Stomach (tissue), 9 donors: ENCODE measurements around the gene TLK1. TPM values are rescaled to one million over a fixed set of nuclear protein-coding genes. Genes with fewer than 3 reads are reported as not detected.

Experiments
- DNase-seq, 2 donors: peaks; one replicate each; pipeline versions ENCODE4 v3.0.0 to v3.0.0-alpha.2; 2013 to 2019
- H3K27ac ChIP-seq, 5 donors: fragments of 200-600 bp in 4 of 5; sonication (generic) in 4 of 5; one replicate each; pipeline ENCODE4 v1.5.1; 2013 to 2019; ENCODE audit warnings: mild to moderate bottlenecking in 1 of 5, moderate library complexity in 1 of 5
- H3K27me3 ChIP-seq, 3 donors: fragments of 200-600 bp; sonication (generic); one replicate each; pipeline ENCODE4 v1.5.1; 2017 to 2019; ENCODE audit warnings: mixed run types in 1 of 3
- H3K36me3 ChIP-seq, 4 donors: fragments of 200-600 bp; sonication (generic); 1 replicate in 3 of 4; 2 replicates in 1 of 4; pipeline ENCODE4 v1.5.1; 2016 to 2019
- H3K4me1 ChIP-seq, 4 donors: fragments of 200-600 bp; sonication (generic); one replicate each; pipeline ENCODE4 v1.5.1; 2016 to 2019
- H3K4me3 ChIP-seq, 4 donors: fragments of 200-600 bp; sonication (generic) in 3 of 4; one replicate each; pipeline ENCODE4 v1.5.1; 2016 to 2019; ENCODE audit warnings: mild to moderate bottlenecking in 1 of 4
- H3K9me3 ChIP-seq, 4 donors: fragments of 200-600 bp; sonication (generic); one replicate each; pipeline ENCODE4 v1.5.1; 2016 to 2019
- CTCF ChIP-seq, 7 experiments: fragments of 450-650 bp in 4 of 7; fragments of 200-600 bp in 3 of 7; sonication (generic) in 3 of 7; IDR thresholded peaks; one replicate each; pipeline ENCODE4 v1.5.1; 2016 to 2019; ENCODE audit warnings: antibody characterized with exemption in 7 of 7, control low read depth in 2 of 7, mild to moderate bottlenecking in 1 of 7
- EP300 ChIP-seq: sonication (generic); formaldehyde crosslinking; IDR thresholded peaks from one replicate; pipeline ENCODE4 v1.6.1; 2017; ENCODE audit warnings: antibody characterized with exemption
- POLR2A ChIP-seq, 4 donors: fragments of 450-650 bp; IDR thresholded peaks; one replicate each; pipeline ENCODE4 v1.6.1; 2016; ENCODE audit warnings: antibody characterized with exemption in 4 of 4, control low read depth in 2 of 4, mild to moderate bottlenecking in 1 of 4, moderate library complexity in 1 of 4
- POLR2AphosphoS5 ChIP-seq, 3 donors: sonication (generic); formaldehyde crosslinking; IDR thresholded peaks; one replicate each; pipeline ENCODE4 v1.6.1; 2016; ENCODE audit warnings: antibody characterized with exemption in 3 of 3
- WGBS, 5 donors: extraction: QIAGEN DNeasy Blood & Tissue Kit in 3 of 5; methylation state at CpG; one replicate each; pipeline versions ENCODE4 v1.1.5 to v1.1.7; 2013 to 2018; 5-methylcytosine and 5-hydroxymethylcytosine counted together
- intact Hi-C: fragments of 100-400 bp; cut with DNase I; formaldehyde crosslinking; loops from one replicate; pipeline ENCODE4 v1.15.1; 2023; ENCODE audit warnings: low total_unique reads
- polyA plus RNA-seq, 3 donors: library from polyadenylated mRNA; stranded (reverse); fragments of 200-250 nt; gene quantifications; one replicate each; pipeline ENCODE4 v1.2.3, GENCODE V29; 2013
- total RNA-seq, 5 donors: library from RNA; depleted of rRNA; stranded (reverse); fragments of >200 nt; gene quantifications; one replicate each; pipeline versions ENCODE4 v1.1.0 to v1.2.3, GENCODE V29; 2014 to 2016
- donor health status: healthy with polysubstance abuse.
- donor health status: Bipolar disorder and iron deficiency.
- donor health status: healthy.

Gene TLK1
- total and polyA plus RNA-seq, 8 donors: 10.1 to 135 (median 14.4) TPM

GRCh38 chr2:170985407-170985806, 175.3 kb downstream of the TLK1 start:
- TF ChIP-seq POLR2A (IDR thresholded peaks at IDR 0.05): no peak
- TF ChIP-seq POLR2AphosphoS5 (IDR thresholded peaks at IDR 0.05): no peak
- no peak for TF ChIP-seq EP300
- peaks cover 0 to 4% (median 0%) of the 10 kb centered on the region in 4 donors for H3K4me1 ChIP-seq
- no peak for DNase-seq
- H3K4me3 ChIP-seq: no peak overlapping the region
- intact Hi-C loops: no loop called here
- 87 to 94% (median 92%) methylated on average over 5 of the region's 5 CpGs for WGBS, 5 donors
- H3K27ac ChIP-seq: no peak overlapping the region
- H3K9me3 ChIP-seq: no peaks in the 10 kb centered on the region
- no peaks in the 10 kb centered on the region for H3K27me3 ChIP-seq
- H3K36me3 ChIP-seq: peaks cover 0 to 20% (median 16%) of the 10 kb centered on the region in 4 donors

DNA sequence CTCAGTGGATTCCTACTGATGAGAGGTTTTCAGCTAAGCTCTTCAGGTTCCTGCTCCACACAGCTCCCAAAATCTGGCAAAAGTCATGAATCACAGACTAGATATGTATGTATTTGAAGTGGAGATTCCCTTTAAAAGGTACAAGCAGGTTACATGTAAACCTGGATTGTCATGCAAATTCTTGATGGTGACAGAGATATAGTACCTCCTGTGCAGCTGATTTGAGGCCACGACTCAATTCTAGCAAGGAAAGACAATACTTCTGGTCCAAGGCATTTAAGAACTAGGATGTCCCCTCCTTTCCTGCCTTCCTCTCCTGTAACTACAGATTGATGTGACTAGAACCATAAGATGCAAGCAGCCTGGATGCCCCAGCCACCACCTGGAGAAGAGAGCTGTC, 176.6 kb downstream of the TLK1 start:
- 35 to 60% (median 40%) methylated on average over 1 of the region's 1 CpG for WGBS, 5 donors
- intact Hi-C loops: no loop called here

GRCh38 chr2:170975943-170976270, 184.8 kb downstream of the TLK1 start:
- Histone ChIP-seq H3K27me3 (no peaks in the 10 kb centered on the region), H3K9me3 (no peaks in the 10 kb centered on the region), H3K4me3 (no peak overlapping the region), H3K36me3 (no peaks in the 10 kb centered on the region), H3K4me1 (peaks cover 15 to 22% (median 18%) of the 10 kb centered on the region in 4 donors), H3K27ac (no peak overlapping the region)
- no peak for TF ChIP-seq EP300
- no peak for TF ChIP-seq CTCF (IDR thresholded peaks at IDR 0.05)
- no peak for TF ChIP-seq POLR2A (IDR thresholded peaks at IDR 0.05)
- TF ChIP-seq POLR2AphosphoS5 (IDR thresholded peaks at IDR 0.05): no peak
- intact Hi-C loops: loop anchor here (5.0 kb wide), 1 partner anchor 181 kb away; no protein-coding TSS in a partner anchor
- 71 to 90% (median 79%) methylated on average over 4 of the region's 4 CpGs for WGBS, 5 donors
- no peak for DNase-seq

More for the DNA sequence above, 176.6 kb downstream of the TLK1 start:
- TF ChIP-seq CTCF (IDR thresholded peaks at IDR 0.05): no peak
- no peak for TF ChIP-seq EP300
- TF ChIP-seq POLR2AphosphoS5 (IDR thresholded peaks at IDR 0.05): no peak
- no peak for TF ChIP-seq POLR2A (IDR thresholded peaks at IDR 0.05)
- H3K4me1 ChIP-seq: peaks cover 0 to 4% (median 0%) of the 10 kb centered on the region in 4 donors
- DNase-seq: no peak
- peaks cover 0 to 10% (median 8%) of the 10 kb centered on the region in 4 donors for H3K36me3 ChIP-seq
- H3K27ac ChIP-seq: no peak overlapping the region
- no peak overlapping the region for H3K4me3 ChIP-seq
- no peaks in the 10 kb centered on the region for H3K27me3 ChIP-seq
- H3K9me3 ChIP-seq: no peaks in the 10 kb centered on the region

DNA sequence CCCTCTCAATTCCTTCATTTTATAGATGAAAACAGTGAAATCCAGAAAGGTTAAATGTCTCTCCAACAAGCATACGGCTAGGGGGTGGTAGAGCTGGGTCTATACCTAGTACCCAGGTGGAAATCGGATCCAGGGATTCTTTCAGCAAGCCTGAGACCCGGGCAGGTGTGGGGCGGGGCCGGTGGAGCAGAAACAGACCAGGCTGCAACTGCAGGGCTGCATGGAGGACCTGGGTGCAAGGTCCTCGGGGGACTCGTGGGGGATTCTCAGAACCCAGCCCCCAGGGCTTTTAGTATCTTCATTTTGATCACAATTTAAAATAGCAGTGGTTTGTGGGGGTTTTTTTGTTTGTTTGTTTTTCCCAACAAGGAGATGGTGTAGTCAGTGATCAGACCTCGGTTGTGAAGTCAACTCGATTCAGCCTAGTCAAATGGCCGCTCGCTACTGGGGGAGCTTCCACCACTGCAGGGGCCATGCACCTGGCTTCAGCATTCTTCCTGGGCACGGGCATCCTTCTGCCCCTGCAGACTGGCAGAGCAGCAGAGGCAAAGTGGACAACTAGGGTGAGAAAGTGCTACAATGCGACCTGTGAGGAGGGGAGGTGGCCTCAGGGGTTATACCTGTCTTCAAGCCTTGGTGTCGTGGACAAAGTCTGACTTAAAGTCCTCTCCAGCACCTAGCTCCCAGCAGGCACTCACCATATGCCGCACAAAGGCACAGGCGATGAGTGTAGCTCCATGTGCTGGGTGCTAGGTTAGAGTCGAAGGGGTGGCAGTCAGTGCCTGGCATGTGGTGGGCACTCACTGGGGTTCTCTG, 185.4 kb downstream of the TLK1 start:
- Histone ChIP-seq H3K9me3 (no peaks in the 10 kb centered on the region), H3K27ac (no peak overlapping the region), H3K36me3 (no peaks in the 10 kb centered on the region), H3K4me3 (no peak overlapping the region), H3K27me3 (no peaks in the 10 kb centered on the region), H3K4me1 (peaks cover 15 to 22% (median 18%) of the 10 kb centered on the region in 4 donors)
- intact Hi-C loops: loop anchor here (5.0 kb wide), 1 partner anchor 182 kb away; no protein-coding TSS in a partner anchor
- WGBS, 5 donors: 79 to 85% (median 81%) methylated on average over 17 of the region's 17 CpGs
- no peak for DNase-seq
- no peak for TF ChIP-seq CTCF (IDR thresholded peaks at IDR 0.05)
- no peak for TF ChIP-seq EP300
- no peak for TF ChIP-seq POLR2A (IDR thresholded peaks at IDR 0.05)
